GM18951 (cell line): ENCODE data around the gene MIEF1.

Experiments used
- POLR2A ChIP-seq: IDR thresholded peaks from 4 replicates; pipeline ENCODE4 v1.6.1; 2011; ENCODE audit warnings: mild to moderate bottlenecking; ENCODE audit not compliant: insufficient read length, insufficient read depth; ENCODE audit errors: extremely low read depth
- in situ Hi-C: fragments of 300-500 bp; cut with MboI; formaldehyde crosslinking; loops from one replicate; pipeline ENCODE4 v1.12.0; 2022; ENCODE audit warnings: low sequenced_read_pairs, mixed read lengths, inconsistent platforms; ENCODE audit not compliant: unreplicated experiment

Gene MIEF1

DNA sequence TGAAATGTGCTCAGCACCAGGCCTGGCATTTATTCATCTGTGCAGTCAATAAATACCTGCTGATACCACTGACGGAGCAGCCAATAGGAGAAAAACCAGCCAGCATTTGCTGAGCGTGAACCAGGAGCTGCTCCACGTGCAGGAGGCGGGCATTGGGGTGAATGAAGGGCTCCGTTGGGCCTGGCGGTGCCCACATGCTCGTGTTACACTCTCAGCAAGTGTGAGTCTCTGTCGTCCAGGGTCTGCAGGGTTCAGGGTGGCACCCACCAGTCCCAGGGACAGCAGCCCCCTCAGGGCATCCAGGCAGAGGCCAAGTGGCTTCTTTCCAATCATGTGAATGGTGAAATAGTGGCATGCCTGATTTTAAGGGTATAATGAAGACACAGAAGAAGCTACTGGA is 34.6 kb downstream of the MIEF1 start:
- TF ChIP-seq POLR2A: no peak
- in situ Hi-C loops: loop anchor here (5.0 to 25.0 kb wide), 2 partner anchors 496 to 801 kb away; partner anchors contain the start of gene ADSL

DNA sequence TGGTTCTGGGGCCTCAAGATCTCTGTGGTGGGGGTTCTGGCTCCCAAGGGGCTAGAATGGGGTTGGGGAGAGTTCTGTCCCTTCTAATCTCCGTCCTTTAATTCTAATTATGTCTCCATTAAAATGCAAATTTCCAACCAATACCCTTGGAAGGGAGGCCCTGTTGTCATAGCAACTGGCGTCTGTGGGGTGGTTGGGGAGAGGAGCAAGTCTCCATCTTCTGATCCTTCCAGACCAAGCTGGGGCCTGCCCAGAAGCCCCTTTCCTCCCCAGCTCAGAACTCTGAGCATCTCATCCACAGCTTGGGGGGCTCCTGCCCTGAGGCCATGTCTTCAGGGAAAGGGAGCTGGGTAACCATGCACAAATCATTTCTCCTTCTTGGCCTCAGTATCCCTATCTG is 35.9 kb downstream of the MIEF1 start:
- TF ChIP-seq POLR2A: no peak
- in situ Hi-C loops: loop anchor here (5.0 to 25.0 kb wide), 2 partner anchors 494 to 799 kb away; partner anchors contain the start of gene ADSL

DNA sequence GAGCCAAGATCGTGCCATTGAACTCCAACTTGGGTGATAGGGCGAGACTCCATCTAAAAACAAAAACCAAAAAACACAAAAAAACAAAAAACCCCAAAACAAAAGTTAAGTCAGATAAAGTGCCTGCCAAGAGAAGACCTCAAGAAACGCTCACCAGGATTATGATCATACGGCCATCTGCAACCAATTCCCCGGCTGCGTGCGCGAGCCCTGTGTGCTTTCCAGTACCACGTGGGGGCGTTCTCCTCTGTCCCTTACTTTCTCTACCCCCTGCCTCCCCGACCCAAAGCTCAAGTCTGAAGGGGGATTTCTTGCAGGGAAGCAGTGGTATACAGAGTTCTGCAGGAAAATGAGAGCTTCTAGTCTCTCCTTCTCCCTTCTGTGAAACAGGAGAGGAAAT is 41.0 kb downstream of the MIEF1 start:
- in situ Hi-C loops: loop anchor here (25.0 kb wide), 1 partner anchor 794 kb away; the partner anchor contains the start of gene ADSL
- no peak for TF ChIP-seq POLR2A

- in situ Hi-C loops: loop anchor here (25.0 kb wide), 1 partner anchor 792 kb away; the partner anchor contains the start of gene ADSL
- TF ChIP-seq POLR2A: no peak
Observed at GRCh38 chr22:39545386-39546365, 43.6 kb downstream of the MIEF1 start.

DNA sequence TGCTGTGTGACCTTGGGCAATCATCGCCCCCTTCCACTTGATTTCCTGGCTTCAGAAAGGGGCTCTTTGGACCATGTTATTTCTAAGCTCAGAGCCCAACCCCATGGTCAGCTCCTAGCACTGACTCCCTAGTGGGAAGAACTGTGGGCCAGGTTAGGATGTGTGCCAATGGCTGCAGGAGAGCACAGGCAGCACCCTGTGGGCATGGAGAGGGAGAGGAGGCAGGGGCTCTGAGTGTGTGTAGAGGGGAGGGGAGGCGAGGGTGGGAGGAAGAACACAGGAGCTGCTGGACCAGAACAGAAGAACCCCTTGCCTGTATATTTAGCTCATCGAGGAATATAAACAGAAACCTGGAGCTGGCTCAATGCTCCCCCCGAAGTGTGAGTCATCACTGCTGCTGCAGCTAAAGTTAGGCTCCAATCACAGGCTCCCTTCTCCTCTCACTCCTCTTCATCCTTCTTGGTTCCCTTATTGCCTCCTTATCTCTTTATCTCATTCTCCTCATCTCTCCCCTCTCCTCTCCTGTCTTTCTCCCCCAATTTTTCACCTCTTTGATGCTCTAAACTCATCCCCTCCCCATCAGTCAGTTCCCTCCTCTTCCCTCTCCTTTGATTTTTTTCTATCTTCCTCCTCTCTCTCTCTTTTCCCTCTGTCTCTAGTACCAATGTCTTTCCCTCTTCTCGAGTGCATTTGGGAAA is 44.9 kb downstream of the MIEF1 start:
- in situ Hi-C loops: loop anchor here (25.0 kb wide), 1 partner anchor 790 kb away; the partner anchor contains the start of gene ADSL
- no peak for TF ChIP-seq POLR2A

- TF ChIP-seq POLR2A: no peak
- in situ Hi-C loops: loop anchor here (25.0 kb wide), 1 partner anchor 790 kb away; the partner anchor contains the start of gene ADSL
Observed at GRCh38 chr22:39547587-39547947, 45.5 kb downstream of the MIEF1 start.

DNA sequence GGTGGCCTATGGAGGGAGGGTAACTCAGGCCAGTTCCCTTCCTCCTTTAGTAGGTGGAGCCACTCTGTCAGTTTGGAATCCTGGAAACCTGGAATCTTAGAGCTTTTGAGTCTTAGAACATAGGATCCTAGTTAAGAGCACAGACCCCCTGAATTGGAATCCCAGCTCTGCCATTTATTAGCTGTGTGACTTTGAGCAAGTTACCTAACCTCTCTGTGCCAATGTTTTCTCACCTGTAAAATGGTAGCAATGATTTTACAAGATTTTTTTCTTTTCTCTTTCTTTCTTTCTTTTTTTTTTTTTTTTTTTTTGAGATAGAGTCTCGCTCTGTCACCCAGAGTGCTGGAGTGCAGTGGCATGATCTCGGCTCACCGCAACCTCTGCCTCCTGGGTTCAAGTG is 51.3 kb downstream of the MIEF1 start:
- TF ChIP-seq POLR2A: no peak
- in situ Hi-C loops: no loop called here

DNA sequence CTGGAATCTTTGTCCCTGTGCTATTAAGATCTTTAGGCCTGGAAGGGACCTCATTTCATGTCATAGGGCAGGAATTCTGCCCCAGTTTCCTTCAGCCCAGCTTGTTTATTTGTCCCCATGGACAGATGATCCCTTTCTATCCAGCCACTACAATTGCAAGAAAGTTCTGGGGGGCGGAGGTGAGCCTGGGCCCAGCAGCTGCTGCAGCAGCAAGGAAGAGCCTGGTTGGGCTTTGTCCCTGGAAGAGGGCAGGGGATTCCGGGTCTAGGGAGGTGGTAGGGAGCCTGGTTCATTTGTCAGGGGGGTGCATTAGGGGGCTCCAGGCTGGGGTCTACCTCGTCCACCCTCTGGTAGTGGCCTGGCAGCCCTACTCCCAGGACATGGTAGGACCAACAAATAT is 52.1 kb downstream of the MIEF1 start:
- no peak for TF ChIP-seq POLR2A
- in situ Hi-C loops: no loop called here

DNA sequence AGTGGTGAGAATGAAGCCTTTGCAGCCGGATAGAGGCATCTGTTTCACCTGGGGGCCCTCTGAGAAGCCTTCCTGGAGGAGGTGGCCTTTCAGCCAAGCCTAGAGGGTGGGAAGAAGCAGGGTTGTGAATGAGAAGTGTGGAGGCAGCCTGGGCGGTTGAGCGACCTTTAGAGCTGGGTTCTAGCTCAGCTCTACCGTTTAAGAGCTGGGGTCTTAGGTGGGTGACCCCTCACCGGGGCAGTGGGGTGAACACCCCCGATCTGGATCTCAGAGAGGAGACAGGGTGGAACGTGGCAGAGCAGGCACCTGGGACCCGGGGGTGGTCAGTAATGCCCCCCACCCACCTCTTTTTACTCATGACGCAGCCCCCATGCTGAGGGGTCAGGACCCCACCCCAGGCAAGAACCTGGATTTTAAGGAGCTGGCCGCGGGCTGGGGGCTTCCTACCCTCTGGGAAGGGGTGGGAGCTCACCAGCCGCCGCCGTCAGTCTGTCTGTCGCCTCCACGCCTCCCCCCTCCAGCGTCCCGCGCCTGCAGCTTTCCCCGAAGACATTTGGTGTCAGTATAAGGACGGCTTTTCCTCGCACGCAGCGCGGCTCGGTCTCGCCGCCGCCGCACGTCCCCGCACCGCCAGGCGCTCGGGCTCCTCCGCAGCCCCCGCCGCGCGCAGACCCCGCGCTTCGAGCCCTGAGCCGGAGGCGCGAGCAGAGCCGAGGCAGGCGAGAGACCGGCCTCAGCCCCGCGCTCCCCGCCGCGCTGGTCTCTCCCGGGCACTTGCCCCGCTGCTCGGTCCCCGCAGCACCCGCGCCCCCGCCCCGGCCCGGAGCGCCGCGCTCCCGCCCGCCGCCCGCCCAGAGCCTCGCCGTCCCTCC is 55.1 kb downstream of the MIEF1 start:
- in situ Hi-C loops: no loop called here
- TF ChIP-seq POLR2A: no peak

- TF ChIP-seq POLR2A: no peak
- in situ Hi-C loops: no loop called here
Observed at GRCh38 chr22:39558254-39558727, 56.2 kb downstream of the MIEF1 start.

DNA sequence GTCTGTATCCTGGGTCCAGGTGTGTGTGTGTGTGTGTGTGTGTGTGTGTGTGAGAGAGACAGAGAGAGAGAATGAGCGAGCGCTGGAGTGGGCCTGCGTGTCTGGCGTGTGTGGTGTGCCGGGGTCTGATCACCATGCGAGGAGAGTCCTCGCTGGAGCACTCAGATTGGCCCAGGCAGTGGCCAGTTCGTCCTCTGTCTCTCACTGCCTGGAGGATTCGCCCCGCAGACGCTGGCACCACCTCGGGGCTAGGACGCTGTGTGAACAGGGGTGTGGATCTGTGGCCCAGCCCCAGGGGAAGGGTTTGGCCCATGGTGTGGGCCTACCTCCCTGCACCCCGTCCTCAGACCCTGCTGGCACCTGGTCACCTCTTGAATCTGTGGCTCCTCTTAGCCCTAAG is 56.9 kb downstream of the MIEF1 start:
- in situ Hi-C loops: no loop called here
- no peak for TF ChIP-seq POLR2A

DNA sequence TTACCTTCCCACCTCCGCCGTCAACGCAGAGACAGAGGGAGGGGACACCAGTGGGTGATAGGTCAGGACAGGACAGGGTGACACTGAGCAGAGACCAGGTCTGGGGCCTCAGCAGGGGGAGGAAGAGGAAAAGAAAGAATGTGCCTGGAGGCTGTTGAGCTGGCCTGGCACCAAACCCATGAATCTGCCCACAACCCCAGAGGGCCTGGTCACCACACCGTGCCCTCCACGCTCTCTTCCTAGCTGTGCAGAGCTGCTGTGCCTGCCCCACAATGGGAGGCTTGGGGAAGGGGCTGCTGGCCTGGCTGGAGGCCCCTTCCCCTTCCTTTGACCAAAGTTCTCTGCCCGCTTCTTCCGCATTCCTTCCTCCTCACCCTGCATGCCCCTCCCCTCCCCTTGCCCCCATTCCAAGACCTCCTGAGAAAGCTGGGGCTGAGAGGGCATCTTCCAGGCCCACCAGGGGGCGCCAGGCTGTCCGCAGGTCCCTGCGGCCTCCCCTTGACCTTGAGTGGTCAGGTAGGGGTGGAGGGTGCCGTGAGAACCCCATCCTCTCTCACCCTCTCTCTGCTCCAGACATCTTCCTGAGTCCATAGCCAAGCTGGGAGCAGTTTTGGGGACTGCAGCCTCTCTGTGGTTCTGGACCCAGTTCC is 57.5 kb downstream of the MIEF1 start:
- in situ Hi-C loops: no loop called here
- no peak for TF ChIP-seq POLR2A
